GM19043 (cell line): ENCODE results near the gene AKR1D1.

Experiments
- ATAC-seq: cut with Tn5 transposase; IDR thresholded peaks from one replicate; pipeline ENCODE4 v1.9.1; 2021; ENCODE audit warnings: low read depth; ENCODE audit not compliant: unreplicated experiment

AKR1D1 gene

GRCh38 chr7:138161600-138162081 lies 85.4 kb downstream of the AKR1D1 start:
- ATAC-seq: peak; percentile 100

- ATAC-seq: no peak
Measured at GRCh38 chr7:138162236-138162635, 86.0 kb downstream of the AKR1D1 start.

- no peak for ATAC-seq
Measured at GRCh38 chr7:138163800-138164199, 87.5 kb downstream of the AKR1D1 start.

- no peak for ATAC-seq
Measured at GRCh38 chr7:138164804-138165203, 88.5 kb downstream of the AKR1D1 start.

GRCh38 chr7:138166681-138167080 lies 90.4 kb downstream of the AKR1D1 start:
- ATAC-seq: no peak

- ATAC-seq: no peak
Measured at GRCh38 chr7:138167222-138167621, 91.0 kb downstream of the AKR1D1 start.

- ATAC-seq: no peak
Measured at GRCh38 chr7:138167869-138168296, 91.6 kb downstream of the AKR1D1 start.
